GM19099 (cell line): Measurements from ENCODE around the gene SERPINA4.

Experiments
- POLR2A ChIP-seq: IDR thresholded peaks from 3 replicates; pipeline ENCODE4 v1.6.1; 2011; ENCODE audit warnings: low read depth; ENCODE audit not compliant: insufficient read length; ENCODE audit errors: extremely low read depth

SERPINA4 gene

GRCh38 chr14:94612174-94612573, 50.9 kb downstream of the SERPINA4 start, which contains the start of gene SERPINA3:
Gene SERPINA3, plus strand, starts transcription at chr14:94612391. Its CDS starts 2,051 bp downstream, at chr14:94614442.
- TF ChIP-seq POLR2A = no peak

GRCh38 chr14:94612580-94613554, 51.6 kb downstream of the SERPINA4 start:
- no peak for TF ChIP-seq POLR2A

- no peak for TF ChIP-seq POLR2A
Measured at GRCh38 chr14:94613720-94614644, 52.7 kb downstream of the SERPINA4 start.

- no peak for TF ChIP-seq POLR2A
Measured at GRCh38 chr14:94614802-94615201, 53.6 kb downstream of the SERPINA4 start.

GRCh38 chr14:94615254-94615653, 54.0 kb downstream of the SERPINA4 start:
- TF ChIP-seq POLR2A = no peak

- no peak for TF ChIP-seq POLR2A
Measured at GRCh38 chr14:94615823-94616570, 54.8 kb downstream of the SERPINA4 start.

- TF ChIP-seq POLR2A = no peak
Measured at GRCh38 chr14:94617366-94617941, 56.2 kb downstream of the SERPINA4 start.

GRCh38 chr14:94617988-94618822, 57.0 kb downstream of the SERPINA4 start:
- TF ChIP-seq POLR2A = no peak

- TF ChIP-seq POLR2A = no peak
Measured at GRCh38 chr14:94619297-94619696, 58.1 kb downstream of the SERPINA4 start.
